Osteoblast (primary cell): ENCODE data around the gene TBC1D28. TPM values are rescaled to one million over a fixed set of nuclear protein-coding genes. Genes with fewer than 3 reads are reported as not detected.
"Not testable (repeated sequence)": the region's sequence is repeated elsewhere in the genome, so short reads cannot be mapped to it uniquely, and the experiment has no call there.

Experiments used
- DNase-seq: peaks from one replicate; pipeline ENCODE4 v3.0.0; 2011; ENCODE audit warnings: low spot score, mixed read lengths; ENCODE audit not compliant: insufficient read length; ENCODE audit errors: missing footprints
- H2AFZ ChIP-seq: 2 replicates; pipeline ENCODE4 v1.6.0; 2011; ENCODE audit warnings: mild to moderate bottlenecking, low read length
- H3K27ac ChIP-seq: 2 replicates; pipeline ENCODE4 v1.5.1; 2011; ENCODE audit warnings: mild to moderate bottlenecking, low read depth, low read length, moderate library complexity
- H3K27me3 ChIP-seq: 2 replicates; pipeline ENCODE4 v1.6.0; 2012; ENCODE audit warnings: mild to moderate bottlenecking, control low read depth, inconsistent platforms, low read length, moderate library complexity; ENCODE audit not compliant: insufficient read depth
- H3K36me3 ChIP-seq: 2 replicates; pipeline ENCODE4 v1.5.1; 2011; ENCODE audit warnings: mild to moderate bottlenecking, low read length, control low read depth, moderate library complexity; ENCODE audit not compliant: insufficient read depth
- H3K4me1 ChIP-seq: 2 replicates; pipeline ENCODE4 v1.5.1; 2011; ENCODE audit warnings: mild to moderate bottlenecking, low read length, control low read depth, moderate library complexity; ENCODE audit not compliant: insufficient read depth
- H3K4me2 ChIP-seq: 2 replicates; pipeline ENCODE4 v1.6.0; 2011; ENCODE audit warnings: mild to moderate bottlenecking, low read length; ENCODE audit not compliant: insufficient read depth
- H3K4me3 ChIP-seq: fragments of 200-600 bp; sonication (generic); 3 replicates; pipeline ENCODE4 v1.5.1; 2012; ENCODE audit warnings: mild to moderate bottlenecking, low read length, inconsistent platforms; ENCODE audit not compliant: insufficient read depth
- H3K79me2 ChIP-seq: 2 replicates; pipeline ENCODE4 v1.6.0; 2012; ENCODE audit warnings: mild to moderate bottlenecking, low read length, control low read depth, inconsistent platforms; ENCODE audit not compliant: insufficient read depth
- H3K9me3 ChIP-seq: 2 replicates; pipeline ENCODE4 v1.5.1; 2011; ENCODE audit warnings: low read depth, low read length, control low read depth
- H4K20me1 ChIP-seq: 2 replicates; pipeline ENCODE4 v1.6.0; 2012; ENCODE audit warnings: mild to moderate bottlenecking, low read length, control low read depth; ENCODE audit not compliant: insufficient read depth
- CTCF ChIP-seq: IDR thresholded peaks from 2 replicates; pipeline ENCODE4 v1.5.1; 2011; ENCODE audit warnings: mild to moderate bottlenecking, low read depth, low read length, moderate library complexity; ENCODE audit errors: extremely low read depth
- total RNA-seq: library from RNA; depleted of rRNA; stranded (reverse); fragments of >200 nt; gene quantifications from 2 replicates; pipeline ENCODE4 v1.2.3, GENCODE V29; 2012

TBC1D28 gene
- total RNA-seq, 1 donor, result not detected

- H3K4me1 ChIP-seq, DNase-seq, H2AFZ ChIP-seq, H3K4me3 ChIP-seq, H3K27me3 ChIP-seq, H3K79me2 ChIP-seq, H3K36me3 ChIP-seq, H3K9me3 ChIP-seq, H3K27ac ChIP-seq, H3K4me2 ChIP-seq, H4K20me1 ChIP-seq: not testable (repeated sequence)
Measured at GRCh38 chr17:18666326-18666725, 22.1 kb upstream of the TBC1D28 start.

GRCh38 chr17:18661924-18662624 is 17.9 kb upstream of the TBC1D28 start:
- not testable (repeated sequence) for H3K9me3 ChIP-seq, H3K4me3 ChIP-seq, H4K20me1 ChIP-seq, H3K4me2 ChIP-seq, DNase-seq, H3K4me1 ChIP-seq, H2AFZ ChIP-seq, H3K27ac ChIP-seq, H3K36me3 ChIP-seq, H3K27me3 ChIP-seq, H3K79me2 ChIP-seq

GRCh38 chr17:18650094-18650493 is 5.9 kb upstream of the TBC1D28 start:
- H3K9me3 ChIP-seq, H3K4me2 ChIP-seq, DNase-seq, H3K4me1 ChIP-seq, H4K20me1 ChIP-seq, H3K79me2 ChIP-seq, H2AFZ ChIP-seq, H3K27me3 ChIP-seq, H3K36me3 ChIP-seq, H3K4me3 ChIP-seq, H3K27ac ChIP-seq: not testable (repeated sequence)

GRCh38 chr17:18643124-18643523 is 1.1 kb downstream of the TBC1D28 start:
- not testable (repeated sequence) for H3K4me2 ChIP-seq, H3K9me3 ChIP-seq, H3K4me1 ChIP-seq, H3K27me3 ChIP-seq, H3K36me3 ChIP-seq, DNase-seq, H3K27ac ChIP-seq, H3K79me2 ChIP-seq, H2AFZ ChIP-seq, H3K4me3 ChIP-seq, H4K20me1 ChIP-seq

- not testable (repeated sequence) for H3K27ac ChIP-seq, H3K79me2 ChIP-seq, H3K9me3 ChIP-seq, H3K4me2 ChIP-seq, H2AFZ ChIP-seq, H3K4me1 ChIP-seq, H3K36me3 ChIP-seq, H3K27me3 ChIP-seq, H4K20me1 ChIP-seq, H3K4me3 ChIP-seq
- peak; percentile 67 for DNase-seq
Measured at GRCh38 chr17:18638357-18638756, 5.8 kb downstream of the TBC1D28 start.

- not testable (repeated sequence) for H3K4me2 ChIP-seq, H3K9me3 ChIP-seq, H2AFZ ChIP-seq, H3K36me3 ChIP-seq, H3K27me3 ChIP-seq, H3K4me3 ChIP-seq, H3K4me1 ChIP-seq, H3K27ac ChIP-seq, H4K20me1 ChIP-seq, H3K79me2 ChIP-seq
- peak; percentile 9 for TF ChIP-seq CTCF
- peak; percentile 60 for DNase-seq
Measured at GRCh38 chr17:18636237-18636636, 8.0 kb downstream of the TBC1D28 start.

- not testable (repeated sequence) for H3K79me2 ChIP-seq, H2AFZ ChIP-seq, H3K9me3 ChIP-seq, H3K27ac ChIP-seq, H3K36me3 ChIP-seq, H3K4me2 ChIP-seq, H4K20me1 ChIP-seq, H3K4me3 ChIP-seq, DNase-seq, H3K4me1 ChIP-seq, H3K27me3 ChIP-seq
Measured at GRCh38 chr17:18635773-18636172, 8.4 kb downstream of the TBC1D28 start.

- Histone ChIP-seq H3K4me3 (peak overlapping the region; percentile 19), H3K4me2 (peak overlapping the region; percentile 23)
- not testable (repeated sequence) for H3K9me3 ChIP-seq, H4K20me1 ChIP-seq, H3K4me1 ChIP-seq, H3K79me2 ChIP-seq, H3K36me3 ChIP-seq, H3K27ac ChIP-seq, H2AFZ ChIP-seq, H3K27me3 ChIP-seq
- peak; percentile 3 for DNase-seq
Measured at GRCh38 chr17:18634550-18635263, 9.5 kb downstream of the TBC1D28 start.
